Measurements from ENCODE around the gene RXRG. TPM values are rescaled to one million over a fixed set of nuclear protein-coding genes. Genes with fewer than 3 reads are reported as not detected.

Gene RXRG
- total and polyA plus RNA-seq, 2 donors (not counting 1 experiment from before 2014, with no cell fraction given), result not detected

- no peak for TF ChIP-seq EZH2 (IDR thresholded peaks at IDR 0.05; ENCODE audit: borderline replicate concordance, insufficient read depth, low read depth, low read length, poor library complexity, severe bottlenecking)
- TF ChIP-seq, protein P1, sequence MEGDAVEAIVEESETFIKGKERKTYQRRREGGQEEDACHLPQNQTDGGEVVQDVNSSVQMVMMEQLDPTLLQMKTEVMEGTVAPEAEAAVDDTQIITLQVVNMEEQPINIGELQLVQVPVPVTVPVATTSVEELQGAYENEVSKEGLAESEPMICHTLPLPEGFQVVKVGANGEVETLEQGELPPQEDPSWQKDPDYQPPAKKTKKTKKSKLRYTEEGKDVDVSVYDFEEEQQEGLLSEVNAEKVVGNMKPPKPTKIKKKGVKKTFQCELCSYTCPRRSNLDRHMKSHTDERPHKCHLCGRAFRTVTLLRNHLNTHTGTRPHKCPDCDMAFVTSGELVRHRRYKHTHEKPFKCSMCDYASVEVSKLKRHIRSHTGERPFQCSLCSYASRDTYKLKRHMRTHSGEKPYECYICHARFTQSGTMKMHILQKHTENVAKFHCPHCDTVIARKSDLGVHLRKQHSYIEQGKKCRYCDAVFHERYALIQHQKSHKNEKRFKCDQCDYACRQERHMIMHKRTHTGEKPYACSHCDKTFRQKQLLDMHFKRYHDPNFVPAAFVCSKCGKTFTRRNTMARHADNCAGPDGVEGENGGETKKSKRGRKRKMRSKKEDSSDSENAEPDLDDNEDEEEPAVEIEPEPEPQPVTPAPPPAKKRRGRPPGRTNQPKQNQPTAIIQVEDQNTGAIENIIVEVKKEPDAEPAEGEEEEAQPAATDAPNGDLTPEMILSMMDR (IDR thresholded peaks at IDR 0.05), result no peak
- Histone ChIP-seq H3K79me2 (ENCODE audit: control insufficient read depth, insufficient read depth, low read length) (no peaks in the 10 kb centered on the region), H3K27ac (ENCODE audit: low read length in 2 of 2) (no peak overlapping the region), H3K4me2 (replicated peaks; ENCODE audit: low read depth, low read length, poor library complexity, severe bottlenecking) (no peak overlapping the region), H4K20me1 (ENCODE audit: control insufficient read depth, insufficient read depth, low read length, poor library complexity, severe bottlenecking) (no peaks in the 10 kb centered on the region), H3K4me1 (ENCODE audit: control insufficient read depth in 2 of 2, insufficient read depth in 2 of 2, low read length in 2 of 2) (no peaks in the 10 kb centered on the region), H3K36me3 (replicated peaks in 1 of 2; ENCODE audit: control extremely low read depth in 1 of 2, control insufficient read depth in 1 of 2, extremely low read depth in 1 of 2, insufficient read depth in 2 of 2, low read length in 1 of 2) (no peaks in the 10 kb centered on the region), H3K9me3 (ENCODE audit: control extremely low read depth in 1 of 3, control insufficient read depth in 2 of 3, insufficient read depth in 1 of 3, low read length in 2 of 3) (no peaks in the 10 kb centered on the region), H3K9ac (ENCODE audit: low read length) (no peak overlapping the region), H2AFZ (ENCODE audit: insufficient read depth, low read depth, low read length, poor library complexity, severe bottlenecking) (no peak overlapping the region), H3K27me3 (replicated peaks in 1 of 4; ENCODE audit: control extremely low read depth in 1 of 4, control insufficient read depth in 3 of 4, insufficient read depth in 4 of 4, low read length in 3 of 4) (peaks cover 0 to 15% (median 7%) of the 10 kb centered on the region in 4 experiments), H3K4me3 (ENCODE audit: control extremely low read depth in 1 of 5, extremely low read depth in 1 of 5, insufficient read depth in 1 of 5, low read depth in 2 of 5, low read length in 4 of 5) (no peak overlapping the region)
- peaks cover 43% of the 10 kb centered on the region for H3K27me3 Mint-ChIP-seq
- 92% methylated on average over 6 of the region's 6 CpGs for WGBS (ENCODE audit: insufficient coverage)
- POLR2A ChIA-PET, result no interaction called here
- H3K4me1 Mint-ChIP-seq, result no peaks in the 10 kb centered on the region
- H3K4me3 Mint-ChIP-seq, result no peak overlapping the region
- CTCF ChIA-PET, result no interaction called here
- ATAC-seq (ENCODE audit: low read depth), result no peak
- no peak overlapping the region for H3K27ac Mint-ChIP-seq
- H3K9me3 Mint-ChIP-seq (ENCODE audit: insufficient read depth), result no peaks in the 10 kb centered on the region
- no peak for DNase-seq
- intact Hi-C loops (cut with micrococcal nuclease), result no loop called here
Observed at GRCh38 chr1:165468726-165469249, 23.9 kb upstream of the RXRG start.

GRCh38 chr1:165468253-165468652 is 23.3 kb upstream of the RXRG start:
- Mint-ChIP-seq H3K27ac (no peak overlapping the region), H3K4me3 (no peak overlapping the region), H3K27me3 (peaks cover 43% of the 10 kb centered on the region), H3K9me3 (ENCODE audit: insufficient read depth) (no peaks in the 10 kb centered on the region), H3K4me1 (no peaks in the 10 kb centered on the region)
- intact Hi-C loops (cut with micrococcal nuclease), result no loop called here
- Histone ChIP-seq H4K20me1 (ENCODE audit: control insufficient read depth, insufficient read depth, low read length, poor library complexity, severe bottlenecking) (no peaks in the 10 kb centered on the region), H3K27me3 (replicated peaks in 1 of 4; ENCODE audit: control extremely low read depth in 1 of 4, control insufficient read depth in 3 of 4, insufficient read depth in 4 of 4, low read length in 3 of 4) (peaks cover 0 to 15% (median 7%) of the 10 kb centered on the region in 4 experiments), H2AFZ (ENCODE audit: insufficient read depth, low read depth, low read length, poor library complexity, severe bottlenecking) (no peak overlapping the region), H3K27ac (ENCODE audit: low read length in 2 of 2) (no peak overlapping the region), H3K4me2 (replicated peaks; ENCODE audit: low read depth, low read length, poor library complexity, severe bottlenecking) (no peak overlapping the region), H3K9me3 (ENCODE audit: control extremely low read depth in 1 of 3, control insufficient read depth in 2 of 3, insufficient read depth in 1 of 3, low read length in 2 of 3) (no peaks in the 10 kb centered on the region), H3K79me2 (ENCODE audit: control insufficient read depth, insufficient read depth, low read length) (no peaks in the 10 kb centered on the region), H3K9ac (ENCODE audit: low read length) (no peak overlapping the region), H3K4me1 (ENCODE audit: control insufficient read depth in 2 of 2, insufficient read depth in 2 of 2, low read length in 2 of 2) (no peaks in the 10 kb centered on the region), H3K36me3 (replicated peaks in 1 of 2; ENCODE audit: control extremely low read depth in 1 of 2, control insufficient read depth in 1 of 2, extremely low read depth in 1 of 2, insufficient read depth in 2 of 2, low read length in 1 of 2) (no peaks in the 10 kb centered on the region), H3K4me3 (ENCODE audit: control extremely low read depth in 1 of 5, extremely low read depth in 1 of 5, insufficient read depth in 1 of 5, low read depth in 2 of 5, low read length in 4 of 5) (no peak overlapping the region)
- no CpG with 5 or more reads among the region's 2 CpGs for WGBS (ENCODE audit: insufficient coverage)
- DNase-seq (no peak), ATAC-seq (ENCODE audit: low read depth) (no peak)
- TF ChIP-seq, protein P1 (IDR thresholded peaks at IDR 0.05), result no peak
- TF ChIP-seq EZH2 (IDR thresholded peaks at IDR 0.05; ENCODE audit: borderline replicate concordance, insufficient read depth, low read depth, low read length, poor library complexity, severe bottlenecking), result no peak
- POLR2A ChIA-PET, result no interaction called here
- CTCF ChIA-PET, result no interaction called here

Data from B cell (primary cell).